T-helper 2 cell (primary cell): ENCODE data around the gene ANKRD44.
A peak's percentile ranks its signal among the peaks of the same experiment; 100 is the strongest.

Source experiments
- DNase-seq, 5 experiments: peaks; one replicate each; pipeline versions ENCODE4 v3.0.0 to v3.0.0-alpha.2; 2012 to 2022

The ANKRD44 gene

DNA sequence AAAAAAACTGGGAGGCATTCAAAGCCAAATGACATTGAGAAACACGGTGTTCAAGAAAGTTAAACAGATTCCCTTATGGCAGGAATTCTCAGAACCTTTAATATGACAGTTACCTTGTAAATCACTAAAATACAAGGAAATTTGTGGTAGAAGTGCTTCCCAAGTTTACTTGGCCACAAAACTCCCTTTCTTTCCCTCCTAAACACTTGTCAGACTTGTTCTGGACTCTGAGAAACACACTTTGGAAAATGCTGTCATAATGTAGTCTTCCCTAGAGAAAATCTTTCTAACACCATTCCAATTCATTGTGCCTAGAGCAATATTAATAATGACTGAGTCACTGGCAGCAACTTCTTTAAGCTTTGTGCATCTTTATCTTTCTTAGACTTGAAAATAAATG, 140.4 kb downstream of the ANKRD44 start:
- no peak for DNase-seq

GRCh38 chr2:197168705-197169104, 141.9 kb downstream of the ANKRD44 start:
- peak in 4 of 5 experiments; percentile 17 to 73 (median 55) for DNase-seq

DNA sequence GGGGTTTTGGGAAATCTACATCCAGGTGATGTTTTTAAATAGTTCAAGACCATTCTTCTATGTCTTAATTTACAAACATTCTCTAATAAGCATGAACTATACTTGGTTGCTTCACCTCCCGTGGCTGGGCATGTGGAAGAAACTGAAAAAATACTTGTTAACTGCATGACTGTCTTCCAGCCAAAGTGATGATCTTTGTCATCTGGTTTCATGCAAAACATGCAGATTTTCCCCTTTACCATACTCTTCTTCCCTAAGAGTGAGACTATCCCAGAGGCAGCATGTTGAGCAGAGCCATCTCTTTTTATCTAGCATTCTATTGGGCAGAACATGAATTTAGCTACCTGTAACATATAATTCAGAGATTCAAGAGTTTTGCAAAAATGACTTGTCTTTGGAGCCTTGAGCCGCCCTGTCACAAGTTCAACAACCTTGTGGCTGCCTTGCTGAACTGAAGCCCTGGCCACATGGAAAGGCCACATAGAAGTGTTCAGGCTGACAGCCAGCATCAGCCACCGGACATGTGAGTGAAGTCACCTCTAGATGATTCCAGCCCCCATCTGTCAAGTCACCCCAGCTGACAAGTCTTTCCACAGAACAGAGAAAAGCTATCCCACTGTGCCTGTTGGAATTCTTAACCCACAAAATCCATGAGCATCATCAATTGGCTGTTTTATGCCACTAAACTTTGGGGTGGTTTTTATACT, 142.8 kb downstream of the ANKRD44 start:
- DNase-seq, result no peak

DNA sequence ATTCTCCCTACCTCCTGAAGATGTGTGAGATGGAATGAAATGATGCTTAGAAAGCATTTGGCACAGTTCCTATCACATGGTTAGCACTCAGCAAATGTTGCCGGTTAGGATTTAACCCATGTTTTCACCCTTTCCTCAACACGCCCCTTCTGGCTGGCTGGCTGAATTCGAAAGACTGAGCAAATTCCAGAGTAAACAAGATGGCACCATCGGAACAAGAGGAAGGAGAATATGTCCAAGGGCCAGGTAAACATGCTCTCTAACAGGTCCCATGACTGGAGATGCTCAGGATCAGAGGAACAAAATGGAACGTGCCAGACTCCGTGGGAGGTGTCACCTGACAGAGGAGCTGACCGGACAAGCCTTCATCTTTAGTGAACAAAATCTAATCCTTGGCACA, 145.6 kb downstream of the ANKRD44 start:
- DNase-seq, result no peak

- no peak for DNase-seq
Measured at GRCh38 chr2:197164141-197164754, 146.3 kb downstream of the ANKRD44 start.

DNA sequence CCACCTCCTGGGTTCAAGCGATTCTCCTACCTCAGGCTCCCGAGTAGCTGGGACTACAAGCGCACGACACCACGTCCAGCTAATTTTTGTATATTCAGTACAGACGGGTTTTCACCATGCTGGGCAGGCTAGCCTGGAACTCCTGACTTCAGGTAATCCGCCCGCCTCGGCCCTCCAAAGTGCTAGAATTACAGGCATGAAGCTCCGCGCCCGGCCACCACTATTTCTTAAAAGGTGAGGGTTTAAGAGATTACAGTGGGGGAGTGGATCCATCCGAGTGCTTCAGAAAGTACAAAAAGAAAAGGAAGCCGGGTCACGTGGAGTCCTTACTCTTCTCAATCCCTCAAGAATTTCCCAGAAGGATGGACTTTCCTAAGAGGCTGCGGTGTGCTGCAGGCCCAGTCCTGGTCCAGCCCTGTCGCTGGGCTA, 146.9 kb downstream of the ANKRD44 start:
- DNase-seq, result no peak

GRCh38 chr2:197161774-197162173, 148.8 kb downstream of the ANKRD44 start:
- no peak for DNase-seq

- peak in 2 of 5 experiments; percentile 17 to 72 for DNase-seq
Measured at GRCh38 chr2:197159661-197160211, 150.8 kb downstream of the ANKRD44 start.

GRCh38 chr2:197158591-197159550, 151.7 kb downstream of the ANKRD44 start:
- no peak for DNase-seq

GRCh38 chr2:197157879-197158537, 152.6 kb downstream of the ANKRD44 start:
- no peak for DNase-seq

- DNase-seq, result no peak
Measured at GRCh38 chr2:197156771-197157170, 153.8 kb downstream of the ANKRD44 start.

DNA sequence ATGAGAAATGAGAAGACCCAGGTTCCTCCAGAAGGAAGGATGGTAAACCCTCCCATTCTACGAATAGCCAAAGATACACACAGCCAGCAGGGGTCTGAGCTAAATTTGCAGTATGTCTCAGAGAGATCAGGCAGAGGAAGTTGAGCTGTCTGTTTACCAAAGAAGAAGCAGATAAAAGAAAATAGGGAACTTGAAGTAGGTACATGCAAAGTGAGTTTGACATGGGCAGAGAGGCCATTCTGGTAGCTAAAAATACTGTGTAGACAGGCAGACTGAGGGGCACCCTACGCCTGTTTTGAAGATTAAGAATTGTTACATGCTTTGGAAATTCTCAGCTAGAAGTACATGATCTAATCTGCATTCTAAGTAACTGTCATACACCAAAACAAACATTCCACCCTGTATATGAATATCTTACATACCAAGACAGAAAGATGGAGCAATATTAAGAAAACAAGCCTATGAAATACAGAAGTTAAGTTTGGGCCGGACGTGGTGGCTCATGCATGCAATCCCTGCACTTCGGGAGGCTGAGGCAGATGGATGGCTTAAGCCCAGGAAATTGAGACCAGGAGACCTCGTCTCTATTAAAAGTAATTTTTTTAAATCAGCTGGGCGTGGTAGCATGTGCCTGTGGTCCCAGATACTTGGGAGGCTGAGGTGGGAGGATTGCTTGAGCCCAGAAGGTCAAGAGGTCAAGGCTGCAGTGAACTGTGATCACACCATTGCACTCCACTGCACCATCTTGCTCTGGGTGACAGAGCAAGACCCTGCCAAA, 157.9 kb downstream of the ANKRD44 start:
- DNase-seq, result peak in 1 of 5 experiments; percentile 38

GRCh38 chr2:197149546-197149945, 161.0 kb downstream of the ANKRD44 start:
- DNase-seq, result no peak

GRCh38 chr2:197148401-197148800, 162.2 kb downstream of the ANKRD44 start:
- DNase-seq, result no peak

- DNase-seq, result no peak
Measured at GRCh38 chr2:197147942-197148341, 162.6 kb downstream of the ANKRD44 start.

- no peak for DNase-seq
Measured at GRCh38 chr2:197146995-197147394, 163.6 kb downstream of the ANKRD44 start.

GRCh38 chr2:197145471-197146056, 165.0 kb downstream of the ANKRD44 start:
- peak in 2 of 5 experiments; percentile 29 to 75 for DNase-seq

DNA sequence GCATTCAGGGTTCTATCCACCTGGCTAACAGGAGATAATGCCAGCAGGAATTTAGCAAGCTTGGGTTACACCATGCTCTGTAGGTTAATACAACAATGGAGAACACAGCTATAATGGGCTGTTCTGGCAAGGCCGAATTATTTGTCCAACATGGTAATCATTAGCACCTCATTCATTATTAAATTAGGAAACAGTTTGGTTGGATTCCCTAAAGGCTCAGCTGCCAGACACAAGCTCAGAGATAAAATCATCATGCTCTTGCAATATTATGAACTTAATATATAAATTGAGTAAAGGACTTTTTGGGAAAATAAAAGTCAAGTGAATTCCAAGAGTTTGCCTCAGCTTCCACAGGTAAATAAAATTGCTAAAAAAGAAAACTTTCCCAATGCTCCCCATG, 166.4 kb downstream of the ANKRD44 start:
- DNase-seq, result no peak

- DNase-seq, result peak in 1 of 5 experiments; percentile 31
Measured at GRCh38 chr2:197141702-197142473, 168.7 kb downstream of the ANKRD44 start.

GRCh38 chr2:197140045-197140444, 170.5 kb downstream of the ANKRD44 start:
- DNase-seq, result peak in 1 of 5 experiments; percentile 83
